Measurements from ENCODE around the gene PAK2.
A peak's percentile ranks its signal among the peaks of the same experiment; 100 is the strongest.
"Not testable (repeated sequence)": the region's sequence is repeated elsewhere in the genome, so short reads cannot be mapped to it uniquely, and the experiment has no call there.

The PAK2 gene

GRCh38 chr3:196837819-196838420, 98.3 kb downstream of the PAK2 start:
- FAIRE-seq (peak; percentile 80), DNase-seq (ENCODE audit: insufficient read length, low spot score) (peak; percentile 54)
- TF ChIP-seq POU2F2 (IDR thresholded peaks at IDR 0.05; ENCODE audit: low read depth, low read length) (no peak), SPI1 (IDR thresholded peaks at IDR 0.05; ENCODE audit: low read depth, low read length) (no peak), TAF1 (IDR thresholded peaks at IDR 0.05; ENCODE audit: low read depth, low read length) (no peak), PAX5 (IDR thresholded peaks at IDR 0.05; ENCODE audit: insufficient read depth, low read length, severe bottlenecking) (no peak), POLR2AphosphoS5 (IDR thresholded peaks at IDR 0.05; ENCODE audit: low read depth, low read length) (no peak), POLR2A (IDR thresholded peaks at IDR 0.05; ENCODE audit: low read depth, low read length) (no peak)

- FAIRE-seq; DNase-seq (ENCODE audit: insufficient read length, low spot score): not testable (repeated sequence)
Measured at GRCh38 chr3:196839351-196839750, 99.7 kb downstream of the PAK2 start.

GRCh38 chr3:196842567-196843434, 103.1 kb downstream of the PAK2 start:
- no peak for FAIRE-seq
- TF ChIP-seq POU2F2 (IDR thresholded peaks at IDR 0.05; ENCODE audit: low read depth, low read length) (no peak), TAF1 (IDR thresholded peaks at IDR 0.05; ENCODE audit: low read depth, low read length) (no peak), PAX5 (IDR thresholded peaks at IDR 0.05; ENCODE audit: insufficient read depth, low read length, severe bottlenecking) (no peak), POLR2AphosphoS5 (IDR thresholded peaks at IDR 0.05; ENCODE audit: low read depth, low read length) (no peak), POLR2A (IDR thresholded peaks at IDR 0.05; ENCODE audit: low read depth, low read length) (no peak), SPI1 (IDR thresholded peaks at IDR 0.05; ENCODE audit: low read depth, low read length) (no peak)
- DNase-seq (ENCODE audit: insufficient read length, low spot score) = no peak

DNA sequence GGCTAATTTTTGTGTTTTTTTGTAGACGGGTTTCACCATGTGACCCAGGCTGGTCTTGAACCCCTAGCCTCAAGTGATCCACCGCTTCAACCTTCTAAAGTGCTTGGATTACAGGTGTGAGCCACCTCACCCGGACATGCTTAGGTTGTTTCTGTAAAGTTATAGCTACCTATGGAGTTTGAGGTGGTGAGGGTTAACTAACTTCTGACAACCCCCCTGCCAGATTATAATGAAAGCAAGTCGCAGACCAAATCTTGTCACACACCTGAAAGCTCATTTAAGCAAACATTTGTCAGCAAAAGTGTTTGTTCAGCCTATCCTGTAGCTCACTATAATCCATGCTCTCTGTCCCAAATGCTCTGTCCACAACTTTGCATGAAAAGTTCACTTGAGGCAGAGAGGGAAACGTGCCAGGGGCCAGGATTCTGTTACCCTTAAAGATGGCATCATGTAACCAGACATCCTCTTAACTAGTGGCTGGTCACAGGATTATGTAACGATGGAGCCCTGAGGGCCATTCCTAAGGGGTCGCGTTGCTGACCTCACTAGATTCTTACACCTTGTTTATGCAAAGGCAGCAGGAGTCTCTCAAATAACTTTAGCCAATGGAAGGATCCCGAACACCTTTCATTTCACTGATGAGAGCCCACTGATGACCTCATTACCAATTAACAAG, 103.9 kb downstream of the PAK2 start:
- FAIRE-seq (no peak), DNase-seq (ENCODE audit: insufficient read length, low spot score) (no peak)
- TF ChIP-seq SPI1 (IDR thresholded peaks at IDR 0.05; ENCODE audit: low read depth, low read length) = no peak
- TF ChIP-seq POU2F2 (IDR thresholded peaks at IDR 0.05; ENCODE audit: low read depth, low read length) = no peak
- no peak for TF ChIP-seq PAX5 (IDR thresholded peaks at IDR 0.05; ENCODE audit: insufficient read depth, low read length, severe bottlenecking)
- no peak for TF ChIP-seq POLR2A (IDR thresholded peaks at IDR 0.05; ENCODE audit: low read depth, low read length)
- no peak for TF ChIP-seq POLR2AphosphoS5 (IDR thresholded peaks at IDR 0.05; ENCODE audit: low read depth, low read length)
- no peak for TF ChIP-seq TAF1 (IDR thresholded peaks at IDR 0.05; ENCODE audit: low read depth, low read length)

DNA sequence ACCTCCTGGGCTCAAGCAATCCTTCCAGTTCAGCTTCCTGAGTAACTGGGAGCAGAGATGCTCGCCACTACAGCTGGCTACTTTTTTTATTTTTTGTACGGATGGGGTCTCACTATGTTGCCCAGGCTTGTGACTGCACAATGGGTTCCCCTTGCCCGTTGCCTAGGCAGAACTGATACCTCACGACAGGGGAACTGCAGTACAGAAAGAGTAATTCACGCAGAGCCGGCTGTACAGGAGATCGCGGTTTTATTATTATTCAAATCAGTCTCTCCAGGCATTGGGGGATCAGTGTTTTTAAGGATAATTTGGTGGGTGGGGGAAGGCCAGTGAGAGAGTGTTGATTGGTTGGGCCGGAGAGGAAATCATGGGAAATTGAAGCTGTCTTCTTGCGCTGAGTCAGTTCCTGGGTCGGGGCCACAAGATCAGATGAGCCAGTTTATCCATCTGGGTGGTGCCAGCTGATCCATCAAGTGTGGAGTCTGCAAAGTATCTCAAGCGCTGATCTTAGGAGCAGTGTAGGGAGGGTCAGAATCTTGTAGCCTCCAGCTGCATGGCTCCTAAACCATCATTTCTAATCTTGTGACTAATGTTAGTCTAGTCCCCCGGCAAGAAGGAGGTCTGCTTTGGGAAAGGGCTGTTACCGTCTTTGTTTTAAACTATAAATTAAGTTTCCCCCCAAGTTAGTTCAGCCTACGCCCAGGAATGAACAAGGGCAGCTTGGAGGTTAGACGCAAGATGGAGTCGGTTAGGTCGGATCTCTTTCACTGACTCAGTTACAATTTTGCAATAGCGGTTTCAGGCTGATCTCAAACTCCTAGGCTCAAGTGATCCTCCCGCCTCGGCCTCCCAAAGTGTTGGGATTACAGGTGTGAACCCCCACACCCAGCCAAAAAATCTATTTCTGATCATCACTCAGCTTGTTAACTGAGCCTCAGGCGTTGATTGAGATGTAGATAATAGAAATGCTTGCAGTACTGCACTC, 104.9 kb downstream of the PAK2 start:
- FAIRE-seq; DNase-seq (ENCODE audit: insufficient read length, low spot score): not testable (repeated sequence)

GRCh38 chr3:196848375-196848774, 108.7 kb downstream of the PAK2 start:
- not testable (repeated sequence) for DNase-seq (ENCODE audit: insufficient read length, low spot score); FAIRE-seq

DNA sequence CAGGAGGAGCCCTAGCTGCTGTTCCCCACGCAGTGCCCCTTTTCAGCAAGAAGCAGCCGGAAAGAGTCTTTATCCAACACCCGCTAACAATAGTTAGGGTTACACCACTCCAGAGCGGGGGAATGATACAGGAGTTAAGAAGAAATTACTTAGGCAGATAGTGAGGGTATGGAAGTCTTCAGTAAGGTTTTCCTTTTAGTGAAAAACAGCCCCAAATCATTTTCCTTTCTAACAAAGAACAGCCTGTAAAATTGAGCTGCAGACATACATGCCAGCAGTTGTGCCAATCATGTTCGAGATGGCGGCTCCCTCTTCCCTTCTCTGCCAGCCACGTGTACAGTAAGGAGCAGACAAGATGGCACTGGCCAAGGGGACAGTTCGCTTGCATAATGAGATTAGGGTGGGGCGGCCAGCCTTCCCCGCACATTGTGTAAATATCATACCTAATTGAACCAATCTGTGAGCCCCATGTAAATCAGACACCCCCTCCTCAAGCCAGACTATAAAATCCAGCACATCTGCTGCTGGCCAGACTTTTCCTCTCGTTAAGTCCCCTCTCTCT, 109.6 kb downstream of the PAK2 start:
- DNase-seq (ENCODE audit: insufficient read length, low spot score) (no peak), FAIRE-seq (no peak)
- TF ChIP-seq POLR2AphosphoS5 (IDR thresholded peaks at IDR 0.05; ENCODE audit: low read depth, low read length) (no peak), PAX5 (IDR thresholded peaks at IDR 0.05; ENCODE audit: insufficient read depth, low read length, severe bottlenecking) (no peak)

DNA sequence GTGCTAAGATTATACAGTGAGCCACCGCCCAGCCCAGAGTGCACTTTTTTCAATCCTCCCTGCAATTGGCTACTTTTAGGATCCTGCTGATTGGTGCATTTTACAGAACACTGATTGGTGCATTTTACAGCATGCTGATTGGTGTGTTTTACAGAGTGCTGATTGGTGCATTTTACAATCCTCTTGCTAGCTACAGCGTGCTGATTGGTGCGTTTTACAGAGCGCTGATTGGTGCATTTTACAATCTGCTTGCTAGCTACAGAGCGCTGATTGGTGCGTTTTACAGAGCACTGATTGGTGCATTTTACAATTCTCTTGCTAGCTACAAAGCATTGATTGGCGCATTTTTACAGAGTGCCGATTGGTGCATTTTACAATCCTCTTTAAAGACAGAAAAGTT, 123.3 kb downstream of the PAK2 start:
- DNase-seq (ENCODE audit: insufficient read length, low spot score); FAIRE-seq: not testable (repeated sequence)

GRCh38 chr3:196867155-196867506, 127.5 kb downstream of the PAK2 start:
- no peak for DNase-seq (ENCODE audit: insufficient read length, low spot score)
- no peak for TF ChIP-seq POU2F2 (IDR thresholded peaks at IDR 0.05; ENCODE audit: low read depth, low read length)
- TF ChIP-seq POLR2A (IDR thresholded peaks at IDR 0.05; ENCODE audit: low read depth, low read length) = no peak
- TF ChIP-seq TAF1 (IDR thresholded peaks at IDR 0.05; ENCODE audit: low read depth, low read length) = no peak
- TF ChIP-seq SPI1 (IDR thresholded peaks at IDR 0.05; ENCODE audit: low read depth, low read length) = no peak
- TF ChIP-seq POLR2AphosphoS5 (IDR thresholded peaks at IDR 0.05; ENCODE audit: low read depth, low read length) = no peak
- no peak for TF ChIP-seq PAX5 (IDR thresholded peaks at IDR 0.05; ENCODE audit: insufficient read depth, low read length, severe bottlenecking)
- peak; percentile 20 for FAIRE-seq
